SW480 (cell line): ENCODE data around the gene SSX5.
"Not testable (repeated sequence)": the region's sequence is repeated elsewhere in the genome, so short reads cannot be mapped to it uniquely, and the experiment has no call there.

Experiments used
- DNase-seq: peaks from one replicate; pipeline ENCODE4 v3.0.0-alpha.2; 2016; ENCODE audit warnings: low spot score

The SSX5 gene

GRCh38 chrX:48196745-48197201 lies at the start of gene SSX5:
SSX5 (minus strand) TSS chrX:48196795; CDS start chrX:48195358, 1,437 bp downstream.
- no peak for DNase-seq

GRCh38 chrX:48224196-48224595 lies 27.6 kb upstream of the SSX5 start:
- DNase-seq: peak; percentile 0

DNA sequence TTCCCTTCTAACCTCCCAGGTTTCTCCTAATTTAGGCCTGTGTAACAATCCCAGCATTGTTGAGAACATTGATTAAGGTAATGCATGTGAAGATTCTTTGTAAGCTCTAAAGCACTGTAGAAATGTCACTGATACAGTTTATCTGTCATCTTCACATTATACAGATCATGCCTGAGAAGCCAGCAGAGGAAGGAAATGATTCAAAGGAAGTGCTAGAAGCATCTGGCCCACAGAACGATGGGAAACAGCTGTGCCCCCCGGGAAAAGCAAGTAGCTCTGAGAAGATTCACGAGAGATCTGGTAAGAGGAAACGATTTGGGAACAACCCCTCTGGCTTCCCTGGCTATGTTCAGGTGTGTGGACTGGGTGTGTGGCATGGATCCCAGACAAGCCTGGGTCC lies 17.7 kb upstream of the SSX5 start:
- DNase-seq: not testable (repeated sequence)

DNA sequence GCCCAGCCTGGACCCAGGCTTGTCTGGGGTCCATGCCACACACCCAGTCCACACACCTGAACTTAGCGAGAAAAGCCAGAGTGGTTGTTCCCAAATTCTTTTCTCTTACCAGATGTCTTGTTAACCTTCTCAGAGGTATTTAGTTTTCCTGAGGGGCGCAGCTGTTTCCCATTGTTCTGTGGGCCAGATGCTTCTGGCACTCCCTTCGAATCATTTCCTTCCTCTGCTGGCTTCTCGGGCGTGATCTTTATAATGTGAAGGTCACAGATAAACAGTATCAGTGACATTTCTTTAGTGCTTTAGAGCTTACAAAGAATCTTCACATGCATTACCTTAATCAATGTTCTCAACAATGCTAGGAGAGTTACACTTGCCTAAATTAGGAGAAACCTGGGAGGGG lies 6.6 kb downstream of the SSX5 start:
- DNase-seq: not testable (repeated sequence)

DNA sequence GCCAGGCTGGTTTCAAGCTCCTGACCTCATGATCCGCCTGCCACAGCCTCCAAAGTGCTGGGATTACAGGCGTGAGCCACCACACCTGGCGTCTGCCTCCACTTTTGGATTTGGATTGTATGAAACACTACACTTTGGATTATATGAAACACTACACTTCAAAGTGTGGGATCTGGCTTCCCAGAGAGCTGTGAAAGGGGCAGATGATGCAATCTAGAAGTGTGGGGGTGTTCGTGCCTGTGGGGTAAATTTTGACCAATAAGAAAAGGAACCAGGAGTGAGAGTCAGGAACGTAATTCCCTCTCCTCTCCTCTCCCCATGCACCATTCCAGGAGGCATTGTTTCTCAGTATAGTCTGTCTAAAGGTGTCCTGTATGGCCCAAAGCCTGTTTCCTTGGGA lies 14.7 kb downstream of the SSX5 start:
- not testable (repeated sequence) for DNase-seq

DNA sequence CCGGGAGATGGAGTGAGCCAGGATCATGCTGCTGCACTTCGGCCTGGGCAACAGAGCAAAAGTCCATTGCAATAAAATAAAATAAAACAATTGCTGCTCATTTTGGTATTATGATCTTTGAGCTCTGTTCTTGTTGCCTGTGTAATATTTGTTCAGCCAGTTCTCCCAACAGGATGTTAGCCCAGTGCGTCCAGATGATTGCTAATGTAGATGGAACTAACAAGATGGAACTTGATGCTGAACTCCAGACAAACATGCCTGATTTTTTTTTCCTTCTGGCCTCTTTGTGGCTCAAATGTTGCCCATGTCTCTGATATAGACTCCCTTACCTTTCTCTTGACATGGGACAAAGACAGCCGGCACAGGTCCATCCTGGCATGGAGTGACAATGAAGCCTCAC lies 15.8 kb downstream of the SSX5 start:
- no peak for DNase-seq

DNA sequence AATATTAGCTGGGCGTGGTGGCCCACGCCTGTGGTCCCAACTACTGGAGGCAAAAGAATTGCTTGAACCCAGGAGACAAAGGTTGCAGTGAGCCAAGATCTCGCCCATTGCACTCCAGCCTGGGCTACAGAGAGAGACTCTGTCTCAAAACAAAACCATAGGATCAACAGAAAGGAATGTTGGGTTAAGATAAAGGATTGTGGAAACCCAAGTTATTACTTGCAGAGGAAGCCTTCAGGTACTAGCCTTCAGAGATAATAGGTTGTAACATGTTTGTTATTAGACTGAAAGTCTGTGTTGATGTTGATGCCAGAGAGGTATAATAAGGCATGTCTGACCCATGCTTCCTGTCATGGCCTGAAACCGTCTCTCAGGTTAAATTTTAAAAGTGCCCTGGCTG lies 16.9 kb downstream of the SSX5 start:
- no peak for DNase-seq

DNA sequence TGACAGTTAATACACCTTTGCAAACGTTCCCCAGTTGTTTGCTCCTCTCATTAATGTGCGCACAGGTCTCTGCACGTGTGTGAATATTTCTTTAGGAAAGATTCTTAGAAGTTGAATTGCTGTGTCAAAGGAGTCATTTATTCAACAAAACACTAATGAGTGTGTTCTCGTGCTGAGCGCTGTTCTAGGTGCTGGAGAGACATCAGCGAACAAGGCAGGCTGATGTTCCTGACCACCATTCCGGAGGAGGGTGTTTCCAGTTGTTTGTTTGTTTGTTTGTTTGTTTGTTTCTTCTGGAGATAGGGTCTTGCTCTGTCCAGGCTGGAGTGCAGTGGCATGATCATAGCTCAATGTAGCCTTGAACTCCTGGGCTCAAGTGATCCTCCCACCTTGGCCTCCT lies 30.3 kb downstream of the SSX5 start:
- DNase-seq: not testable (repeated sequence)

GRCh38 chrX:48165241-48165640 lies 31.4 kb downstream of the SSX5 start:
- no peak for DNase-seq

- no peak for DNase-seq
Observed at GRCh38 chrX:48156014-48156413, 40.6 kb downstream of the SSX5 start.

DNA sequence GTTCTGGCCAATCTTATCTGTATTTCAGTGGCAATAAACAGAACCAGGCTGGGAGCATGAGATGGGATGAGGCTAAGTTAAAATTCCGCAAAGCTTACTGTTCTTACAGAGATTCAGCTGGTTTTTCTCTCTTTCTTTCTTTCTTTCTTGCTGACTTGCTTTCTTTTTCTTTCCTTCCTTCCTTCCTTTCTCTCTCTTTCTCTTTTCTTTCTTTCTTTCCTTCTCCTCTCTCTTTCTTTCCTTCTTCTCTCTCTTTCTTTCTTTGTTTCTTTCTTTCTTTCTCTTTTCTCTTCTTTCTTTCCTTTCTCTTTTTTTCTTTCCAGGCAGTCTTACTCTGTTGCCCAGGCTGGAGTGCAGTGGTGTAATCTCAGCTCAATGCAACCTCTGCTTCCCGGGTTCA lies 41.8 kb downstream of the SSX5 start:
- DNase-seq: no peak

DNA sequence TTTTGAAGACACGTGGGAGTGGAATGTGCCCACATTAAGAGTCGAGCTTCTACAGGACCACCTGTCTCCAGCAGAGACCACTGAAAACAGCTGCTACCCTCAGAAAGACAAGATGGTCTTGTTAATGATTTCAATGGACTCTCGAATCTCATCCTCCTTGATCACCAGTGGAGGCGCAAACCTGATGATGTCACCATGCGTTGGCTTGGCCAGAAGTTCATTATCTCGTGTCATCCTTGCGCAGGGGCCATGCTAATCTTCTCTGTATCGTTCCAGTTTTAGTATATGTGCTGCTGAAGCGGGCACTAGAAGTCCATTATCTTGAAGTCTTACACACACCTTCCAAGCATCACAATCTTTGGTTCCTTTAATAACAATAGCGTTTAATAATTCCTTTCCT lies 42.8 kb downstream of the SSX5 start:
- DNase-seq: no peak

GRCh38 chrX:48142697-48143096 lies 53.9 kb downstream of the SSX5 start:
- not testable (repeated sequence) for DNase-seq

DNA sequence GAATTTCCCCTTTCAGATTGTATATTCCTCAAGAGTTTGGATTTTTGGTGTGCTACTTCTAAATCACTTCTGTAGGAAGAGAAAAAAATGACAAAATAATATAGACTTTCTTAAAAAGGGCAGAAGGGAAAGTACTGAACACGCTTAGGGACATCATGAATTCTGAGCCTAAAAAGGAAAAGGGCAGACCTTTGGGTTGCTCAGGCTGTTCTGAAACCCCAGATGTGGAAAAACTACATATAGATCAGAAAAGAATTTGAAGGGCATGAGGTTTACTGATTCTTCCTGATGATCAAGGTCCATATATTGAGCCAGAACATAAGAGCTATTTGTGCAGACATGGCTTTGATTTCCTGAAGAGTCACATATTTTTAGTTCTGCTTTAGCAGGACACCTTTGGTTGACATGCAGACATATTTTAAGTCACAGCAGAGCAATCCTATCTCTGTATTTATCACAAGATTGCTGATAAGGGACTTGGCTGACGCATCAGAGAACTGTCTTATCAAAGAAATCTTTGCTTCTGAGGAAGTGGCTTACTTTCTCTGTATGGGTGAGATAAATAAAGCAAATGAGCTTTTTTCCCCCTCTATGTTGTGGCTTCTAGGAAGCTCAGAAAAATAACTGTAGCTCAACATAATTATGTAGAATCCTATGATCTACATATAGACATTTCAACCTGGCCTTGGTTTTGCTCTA lies 54.6 kb downstream of the SSX5 start:
- not testable (repeated sequence) for DNase-seq

- not testable (repeated sequence) for DNase-seq
Observed at GRCh38 chrX:48139076-48139475, 57.5 kb downstream of the SSX5 start.
